ENCODE results near the gene CAPN10. TPM values are rescaled to one million over a fixed set of nuclear protein-coding genes. Genes with fewer than 3 reads are reported as not detected.

The CAPN10 gene
- total and polyA plus RNA-seq, 2 experiments from 2014 or later: 10.0 to 29.5 TPM

DNA sequence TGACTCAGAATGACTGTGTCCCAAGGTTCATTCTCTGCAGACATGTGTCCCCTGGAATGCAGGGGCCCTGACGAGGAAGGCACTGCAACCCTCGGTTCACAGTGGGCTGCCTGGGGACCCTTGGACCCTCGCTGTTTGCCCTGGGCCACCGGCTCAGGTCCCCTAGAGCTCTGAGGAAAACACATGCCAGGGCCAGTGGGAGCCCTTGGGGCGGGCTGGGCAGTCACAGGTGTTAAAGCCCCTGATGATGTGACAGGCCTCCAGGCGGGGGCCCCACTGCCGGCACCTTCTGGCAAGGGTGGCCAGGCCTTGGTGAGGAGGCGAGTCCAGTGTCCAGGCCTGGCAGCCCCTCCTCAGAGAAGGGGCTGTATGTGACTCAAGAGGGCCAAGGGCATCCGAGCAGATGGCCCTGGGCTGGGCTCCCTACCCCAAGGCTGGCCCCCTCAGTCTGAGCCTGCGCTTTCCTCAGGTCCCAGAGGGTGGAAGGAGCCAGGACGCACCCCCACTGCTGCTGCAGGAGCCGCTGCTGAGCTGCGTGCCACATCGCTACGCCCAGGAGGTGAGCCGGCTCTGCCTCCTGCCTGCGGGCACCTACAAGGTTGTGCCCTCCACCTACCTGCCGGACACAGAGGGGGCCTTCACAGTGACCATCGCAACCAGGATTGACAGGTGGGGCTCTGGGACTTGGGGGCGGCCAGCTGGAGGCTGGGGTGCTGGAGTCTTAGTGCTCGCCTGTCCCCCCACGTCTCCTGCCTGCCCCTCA, 11.1 kb downstream of the CAPN10 start:
- DNase-seq: no peak
- no peaks in the 10 kb centered on the region for H3K9me3 ChIP-seq (ENCODE audit: low read depth)
- in situ Hi-C loops (cut with MboI): no loop called here
- no peaks in the 10 kb centered on the region; the same call in 1 of the 2 replicates for H3K36me3 ChIP-seq (ENCODE audit: low read depth)
- TF ChIP-seq EZH2 (IDR thresholded peaks at IDR 0.05; ENCODE audit: insufficient read depth, poor library complexity, severe bottlenecking) (no peak), EZH2phosphoT487 (IDR thresholded peaks at IDR 0.05; ENCODE audit: insufficient read depth, low read depth) (no peak)
- no peaks in the 10 kb centered on the region for H3F3A ChIP-seq (ENCODE audit: insufficient read depth)
- H3K9me2 ChIP-seq (ENCODE audit: insufficient read depth): no peaks in the 10 kb centered on the region
- H4K20me1 ChIP-seq (ENCODE audit: insufficient read depth): no peaks in the 10 kb centered on the region
- no peaks in the 10 kb centered on the region for H3K79me2 ChIP-seq (ENCODE audit: insufficient read depth)
- H3K27ac ChIP-seq: no peak overlapping the region
- no peaks in the 10 kb centered on the region for H3K27me3 ChIP-seq (replicated peaks; ENCODE audit: insufficient read depth)
- H3K4me3 ChIP-seq: no peak overlapping the region
- no peak overlapping the region for H3K9ac ChIP-seq
- no peaks in the 10 kb centered on the region for H3K4me1 ChIP-seq (ENCODE audit: insufficient read depth)
- no peak overlapping the region for H2AFZ ChIP-seq
- 89 to 91% methylated on average over 21 of the region's 22 CpGs for WGBS, 2 experiments (ENCODE audit: low coverage in 1 of 2, low lambda C conversion rate in 2 of 2, missing lambda C conversion rate in 2 of 2)
- no peak overlapping the region for H3K4me2 ChIP-seq (ENCODE audit: unreplicated experiment)

DNA sequence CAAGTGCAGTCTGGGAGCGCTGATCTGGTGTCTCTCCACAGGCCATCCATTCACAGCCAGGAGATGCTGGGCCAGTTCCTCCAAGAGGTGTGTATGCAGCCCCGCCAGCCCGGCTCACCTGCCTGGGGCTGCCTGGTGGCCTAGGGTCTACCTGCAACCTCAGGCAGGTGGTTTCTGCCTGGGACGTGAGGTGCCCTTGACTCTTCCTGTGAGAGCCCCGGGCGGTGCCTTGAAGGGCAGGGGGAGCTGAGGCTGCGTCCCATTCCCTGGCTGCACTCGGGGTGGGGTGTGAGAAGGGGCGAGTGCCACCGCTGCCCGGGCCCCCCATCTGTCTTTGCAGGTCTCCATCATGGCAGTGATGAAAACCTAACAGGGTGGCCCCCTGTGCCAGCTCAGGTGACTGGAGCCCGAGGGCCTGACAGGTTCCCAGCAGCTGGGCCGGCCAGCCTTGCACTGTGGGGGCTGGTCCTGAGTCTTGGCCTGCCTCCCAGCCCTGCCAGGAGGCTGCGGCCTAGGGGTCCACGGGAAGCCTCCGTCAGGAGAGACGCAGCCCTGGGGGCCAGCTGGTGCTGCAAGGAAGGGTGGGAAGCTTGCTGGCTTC, 11.9 kb downstream of the CAPN10 start:
- in situ Hi-C loops (cut with MboI): no loop called here
- Histone ChIP-seq H3K4me3 (no peak overlapping the region), H3K27ac (no peak overlapping the region), H3K9me3 (ENCODE audit: low read depth) (no peaks in the 10 kb centered on the region), H4K20me1 (ENCODE audit: insufficient read depth) (no peaks in the 10 kb centered on the region), H3K4me2 (ENCODE audit: unreplicated experiment) (no peak overlapping the region), H3K36me3 (ENCODE audit: low read depth) (no peaks in the 10 kb centered on the region), H2AFZ (no peak overlapping the region), H3K9ac (no peak overlapping the region), H3K4me1 (ENCODE audit: insufficient read depth) (no peaks in the 10 kb centered on the region), H3F3A (ENCODE audit: insufficient read depth) (no peaks in the 10 kb centered on the region), H3K27me3 (replicated peaks; ENCODE audit: insufficient read depth) (no peaks in the 10 kb centered on the region), H3K79me2 (ENCODE audit: insufficient read depth) (no peaks in the 10 kb centered on the region), H3K9me2 (ENCODE audit: insufficient read depth) (no peaks in the 10 kb centered on the region)
- TF ChIP-seq EZH2 (IDR thresholded peaks at IDR 0.05; ENCODE audit: insufficient read depth, poor library complexity, severe bottlenecking) (no peak), EZH2phosphoT487 (IDR thresholded peaks at IDR 0.05; ENCODE audit: insufficient read depth, low read depth) (no peak)
- 93 to 95% methylated on average over 17 of the region's 17 CpGs for WGBS, 2 experiments (ENCODE audit: low coverage in 1 of 2, low lambda C conversion rate in 2 of 2, missing lambda C conversion rate in 2 of 2)
- DNase-seq: no peak

DNA sequence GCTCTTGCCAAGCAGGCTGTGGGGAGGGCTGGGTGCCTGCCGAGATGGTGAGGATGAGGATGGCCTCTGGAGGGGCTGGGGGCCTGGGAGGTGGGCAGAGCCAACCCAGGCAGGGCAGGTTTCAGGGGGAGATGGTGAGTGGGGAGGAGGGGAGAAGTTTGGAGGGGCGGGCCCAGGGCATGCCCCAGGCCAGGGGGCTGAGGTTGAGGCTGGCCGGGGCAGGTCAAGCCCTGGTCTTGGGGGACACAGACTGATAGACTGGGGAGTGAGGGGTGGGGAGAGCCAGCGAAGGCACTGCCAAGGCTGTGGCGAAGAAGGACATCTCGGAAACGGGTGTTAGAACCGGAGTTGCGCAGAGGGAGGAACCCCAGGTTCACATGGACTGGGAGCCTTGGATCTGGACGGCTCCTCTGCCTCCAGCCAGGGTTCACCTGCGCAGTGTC, 12.6 kb downstream of the CAPN10 start:
- Histone ChIP-seq H3F3A (ENCODE audit: insufficient read depth) (no peaks in the 10 kb centered on the region), H3K79me2 (ENCODE audit: insufficient read depth) (no peaks in the 10 kb centered on the region), H3K9me2 (ENCODE audit: insufficient read depth) (no peaks in the 10 kb centered on the region), H3K9me3 (ENCODE audit: low read depth) (no peaks in the 10 kb centered on the region), H3K4me2 (ENCODE audit: unreplicated experiment) (no peak overlapping the region), H3K36me3 (ENCODE audit: low read depth) (no peaks in the 10 kb centered on the region), H3K27ac (no peak overlapping the region), H2AFZ (no peak overlapping the region), H4K20me1 (ENCODE audit: insufficient read depth) (no peaks in the 10 kb centered on the region), H3K4me3 (no peak overlapping the region), H3K27me3 (replicated peaks; ENCODE audit: insufficient read depth) (no peaks in the 10 kb centered on the region), H3K9ac (no peak overlapping the region), H3K4me1 (ENCODE audit: insufficient read depth) (no peaks in the 10 kb centered on the region)
- 95% methylated on average over 10 to 11 of the region's 11 CpGs for WGBS, 2 experiments (ENCODE audit: low coverage in 1 of 2, low lambda C conversion rate in 2 of 2, missing lambda C conversion rate in 2 of 2)
- no peak for TF ChIP-seq EZH2phosphoT487 (IDR thresholded peaks at IDR 0.05; ENCODE audit: insufficient read depth, low read depth)
- TF ChIP-seq EZH2 (IDR thresholded peaks at IDR 0.05; ENCODE audit: insufficient read depth, poor library complexity, severe bottlenecking): no peak
- no peak for DNase-seq
- in situ Hi-C loops (cut with MboI): no loop called here

DNA sequence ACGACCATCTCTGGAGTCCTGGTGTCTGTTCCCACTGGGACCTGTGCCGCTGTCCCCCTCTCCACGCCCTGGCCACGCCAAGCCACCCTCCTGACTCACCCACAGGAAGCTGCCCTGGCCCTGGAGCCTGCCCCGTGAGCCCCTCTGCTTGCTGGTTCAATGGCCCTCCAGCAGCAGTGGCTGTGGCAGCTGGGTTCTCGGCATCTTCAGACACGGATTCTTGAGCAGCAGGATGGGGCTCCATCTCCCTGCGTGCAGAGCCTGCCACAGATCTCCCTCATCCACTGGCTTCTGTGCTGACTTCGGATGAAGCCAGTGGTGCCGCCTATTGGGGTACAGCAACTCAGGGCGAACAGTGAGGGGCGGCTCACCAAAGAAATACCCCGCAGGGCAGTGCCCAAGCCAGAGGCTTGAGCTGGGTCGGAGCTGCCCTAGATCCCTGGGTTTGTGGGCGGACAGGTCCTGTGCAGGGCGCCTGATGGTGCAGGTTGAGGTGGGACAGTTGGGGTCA, 14.0 kb downstream of the CAPN10 start:
- Histone ChIP-seq H3F3A (ENCODE audit: insufficient read depth) (no peaks in the 10 kb centered on the region), H3K4me2 (ENCODE audit: unreplicated experiment) (no peak overlapping the region), H3K4me3 (no peak overlapping the region), H2AFZ (no peak overlapping the region), H3K9me2 (ENCODE audit: insufficient read depth) (no peaks in the 10 kb centered on the region), H3K79me2 (ENCODE audit: insufficient read depth) (no peaks in the 10 kb centered on the region), H3K36me3 (ENCODE audit: low read depth) (no peaks in the 10 kb centered on the region), H3K4me1 (ENCODE audit: insufficient read depth) (no peaks in the 10 kb centered on the region), H3K27me3 (replicated peaks; ENCODE audit: insufficient read depth) (no peaks in the 10 kb centered on the region), H3K9me3 (ENCODE audit: low read depth) (no peaks in the 10 kb centered on the region), H3K27ac (no peak overlapping the region), H3K9ac (no peak overlapping the region), H4K20me1 (ENCODE audit: insufficient read depth) (no peaks in the 10 kb centered on the region)
- TF ChIP-seq EZH2phosphoT487 (IDR thresholded peaks at IDR 0.05; ENCODE audit: insufficient read depth, low read depth) (no peak), EZH2 (IDR thresholded peaks at IDR 0.05; ENCODE audit: insufficient read depth, poor library complexity, severe bottlenecking) (no peak)
- in situ Hi-C loops (cut with MboI): no loop called here
- no peak for DNase-seq
- WGBS, 2 experiments (ENCODE audit: low coverage in 1 of 2, low lambda C conversion rate in 2 of 2, missing lambda C conversion rate in 2 of 2): 89 to 93% methylated on average over 16 of the region's 16 CpGs

All from GM23248 (cell line).